ENCODE measurements around the gene MRPL33.

The MRPL33 gene

DNA sequence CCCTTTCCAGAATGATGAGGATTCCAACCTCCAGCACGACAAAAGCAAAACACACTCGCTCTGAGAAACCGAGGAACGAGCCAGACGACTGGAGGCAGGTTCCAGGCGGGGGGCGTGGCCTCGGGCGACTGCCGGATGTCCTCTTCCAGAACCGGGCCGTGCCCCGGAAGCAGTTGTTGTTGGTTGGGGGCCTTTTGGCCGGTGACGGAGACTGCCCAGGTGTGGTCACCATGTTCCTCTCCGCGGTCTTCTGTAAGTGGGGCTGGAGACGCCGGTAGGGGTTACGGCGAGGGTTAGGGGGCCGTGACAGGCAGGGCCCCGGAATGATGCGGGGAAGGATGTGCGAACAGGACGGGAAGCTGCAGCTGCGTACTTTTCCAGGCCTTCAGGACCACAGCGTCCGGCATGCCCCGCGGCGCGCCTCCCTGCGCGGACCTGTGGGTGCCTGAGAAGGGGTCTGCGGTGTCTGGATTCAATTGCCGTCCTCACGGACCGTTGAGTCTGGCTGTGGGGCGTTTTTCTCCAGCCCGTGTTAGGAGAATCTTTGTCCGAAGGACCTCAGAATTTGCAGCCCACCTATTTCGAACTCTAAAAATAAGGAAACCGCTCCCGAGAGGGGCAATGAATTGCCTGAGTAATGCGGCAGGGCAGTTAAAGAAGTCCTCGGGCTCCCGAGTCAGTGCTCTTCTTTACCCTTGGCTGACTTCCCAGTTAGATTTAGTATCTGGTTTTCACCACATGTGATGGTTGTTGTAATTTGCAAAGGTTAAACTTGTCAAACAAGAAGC, at the start of gene MRPL33:
Gene MRPL33 (plus strand): TSS at position 172 of the 788 bp plus-strand sequence. CDS start 59 bp downstream, at position 231.
- in situ Hi-C loops (cut with MboI; ENCODE audit: low sequenced_read_pairs), result no loop called here

DNA sequence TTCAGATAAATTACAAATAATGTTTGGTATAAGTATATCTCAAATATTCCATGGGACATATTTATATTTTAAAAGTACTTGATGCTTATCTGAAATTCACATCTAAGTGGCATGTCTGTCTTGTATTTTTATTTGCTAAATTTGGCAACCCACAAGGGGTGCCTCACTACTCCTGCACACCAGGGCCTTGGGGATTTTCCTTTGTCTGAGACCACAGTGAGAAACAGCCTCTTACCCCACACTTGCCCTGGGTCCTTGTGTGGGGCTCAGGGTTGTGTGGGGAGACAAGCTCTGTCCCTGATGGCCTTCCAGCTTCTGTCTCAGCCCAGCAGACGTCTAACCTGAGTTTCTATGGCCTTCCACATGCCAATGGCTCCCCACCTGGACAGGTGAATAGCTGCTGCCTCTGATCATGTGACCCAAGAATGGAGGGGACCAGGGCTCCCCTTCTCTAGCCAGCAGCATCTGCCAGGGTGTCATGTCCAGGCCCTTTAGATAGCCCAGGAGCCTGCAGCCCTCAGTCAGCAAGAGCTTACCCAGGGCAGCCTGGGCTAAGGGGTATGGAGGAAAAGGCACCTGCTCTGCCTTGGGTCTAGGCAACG, 49.5 kb upstream of the MRPL33 start:
- in situ Hi-C loops (cut with MboI; ENCODE audit: low sequenced_read_pairs), result no loop called here

DNA sequence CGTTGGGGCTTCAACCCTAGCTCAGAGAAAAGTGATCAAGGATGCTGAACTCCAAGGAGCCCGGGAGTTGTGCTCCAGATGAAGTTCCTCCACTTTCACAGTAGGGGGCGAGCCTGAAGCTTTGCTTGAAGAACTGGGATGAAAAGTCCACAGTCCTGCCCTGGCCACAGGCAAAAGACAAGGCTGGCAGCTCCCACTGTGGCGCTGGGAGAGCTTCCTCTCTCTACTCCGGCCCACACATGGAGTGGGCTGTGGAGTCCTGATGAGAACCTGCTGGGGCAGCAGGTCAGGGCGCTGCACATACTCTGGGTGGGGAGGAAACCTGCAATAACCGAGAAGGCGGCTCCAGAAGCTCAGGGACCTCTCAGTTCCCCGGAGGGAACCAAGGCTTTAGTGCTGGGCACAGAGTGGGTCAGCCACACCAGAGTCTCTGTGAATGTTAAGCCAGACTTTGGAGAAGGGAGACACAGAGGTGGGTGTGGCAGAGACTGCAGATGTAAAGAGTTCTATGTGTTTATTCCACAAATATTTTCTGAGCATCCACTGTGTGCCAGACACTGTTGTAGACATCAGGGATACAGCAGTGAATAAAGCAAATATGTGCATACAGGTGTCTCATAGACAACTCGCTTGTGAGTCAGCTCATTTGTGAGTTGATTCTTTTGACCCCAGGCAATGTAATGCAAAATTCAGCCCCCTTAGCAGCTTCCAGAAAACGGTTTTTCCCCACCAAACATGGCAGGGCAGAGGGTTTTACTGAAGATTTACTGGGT, 48.0 kb upstream of the MRPL33 start:
- in situ Hi-C loops (cut with MboI; ENCODE audit: low sequenced_read_pairs), result no loop called here

DNA sequence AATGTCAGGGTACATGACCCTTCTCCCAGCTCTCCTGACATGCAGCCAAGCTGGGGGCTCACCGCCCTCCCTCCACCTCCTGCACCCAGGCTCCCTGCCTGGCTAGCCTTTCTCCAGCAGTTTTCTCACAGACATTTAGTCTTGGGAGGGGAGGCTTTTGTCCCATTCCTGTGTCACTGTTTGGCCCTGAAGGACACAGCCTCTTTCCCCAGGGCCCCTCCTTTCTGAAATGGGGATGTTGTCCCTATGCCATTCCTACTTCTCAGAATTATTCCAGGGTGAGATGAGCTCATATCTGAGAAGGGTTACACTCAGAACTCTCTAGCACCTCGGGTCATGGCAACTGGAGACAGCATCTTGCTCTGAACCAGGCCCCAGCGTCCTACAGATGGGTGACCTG, 47.3 kb upstream of the MRPL33 start:
- in situ Hi-C loops (cut with MboI; ENCODE audit: low sequenced_read_pairs), result no loop called here

DNA sequence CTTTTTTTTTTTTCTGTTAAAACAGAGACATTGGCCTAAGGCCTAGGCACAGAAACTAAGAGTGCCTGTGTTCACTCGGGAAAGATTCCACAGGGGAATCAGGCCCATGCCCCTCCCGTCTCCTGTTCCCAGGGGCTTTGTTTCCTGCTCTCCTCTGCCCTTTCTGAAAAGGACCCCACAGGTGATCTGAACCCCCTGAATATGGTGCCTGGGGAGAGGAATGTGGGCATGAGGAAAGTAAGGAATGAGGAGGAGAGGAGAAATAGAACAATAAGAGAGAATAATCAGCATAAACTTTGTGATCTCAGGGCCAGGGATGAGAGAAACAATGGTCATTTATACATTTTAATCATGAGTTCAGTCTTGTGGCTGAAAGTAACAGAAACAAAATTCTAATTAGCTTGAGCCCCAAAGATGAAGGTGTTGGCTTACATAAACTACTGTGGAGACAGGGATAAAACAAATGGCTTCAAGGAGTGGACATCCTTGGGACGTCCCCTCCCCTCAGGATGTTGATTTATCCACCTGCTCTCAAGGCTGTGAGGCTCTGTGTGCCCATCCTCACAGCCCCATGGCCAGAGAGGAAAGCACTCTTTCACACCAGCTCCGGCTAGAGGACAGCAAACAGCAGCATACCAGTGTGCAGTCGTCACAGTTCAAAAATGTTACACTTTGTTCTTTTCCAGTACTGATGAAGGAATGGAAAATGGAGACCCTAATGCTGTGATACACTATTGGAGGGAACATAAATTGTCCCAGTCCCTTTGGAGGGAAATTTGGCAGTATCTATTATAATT, 46.4 kb upstream of the MRPL33 start:
- in situ Hi-C loops (cut with MboI; ENCODE audit: low sequenced_read_pairs), result no loop called here

DNA sequence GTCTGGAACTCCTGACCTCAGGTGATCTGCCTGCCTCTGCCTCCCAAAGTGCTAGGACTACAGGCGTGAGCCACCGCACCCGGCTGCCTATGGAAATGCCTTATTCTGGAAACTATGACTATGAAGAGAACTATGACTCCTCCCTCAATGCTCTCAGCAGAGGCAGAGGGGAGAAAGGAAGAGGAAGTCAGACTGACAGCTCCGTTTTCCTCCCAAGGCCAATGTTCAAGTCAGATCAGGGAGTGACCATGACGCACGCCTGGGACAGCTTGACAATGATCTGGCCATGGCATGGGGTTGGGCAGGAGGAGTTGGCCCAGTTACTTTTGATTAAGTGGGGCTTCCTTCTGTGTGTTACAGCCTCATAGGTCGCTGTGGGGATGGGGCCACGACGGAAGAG, 44.3 kb upstream of the MRPL33 start:
- in situ Hi-C loops (cut with MboI; ENCODE audit: low sequenced_read_pairs), result no loop called here

DNA sequence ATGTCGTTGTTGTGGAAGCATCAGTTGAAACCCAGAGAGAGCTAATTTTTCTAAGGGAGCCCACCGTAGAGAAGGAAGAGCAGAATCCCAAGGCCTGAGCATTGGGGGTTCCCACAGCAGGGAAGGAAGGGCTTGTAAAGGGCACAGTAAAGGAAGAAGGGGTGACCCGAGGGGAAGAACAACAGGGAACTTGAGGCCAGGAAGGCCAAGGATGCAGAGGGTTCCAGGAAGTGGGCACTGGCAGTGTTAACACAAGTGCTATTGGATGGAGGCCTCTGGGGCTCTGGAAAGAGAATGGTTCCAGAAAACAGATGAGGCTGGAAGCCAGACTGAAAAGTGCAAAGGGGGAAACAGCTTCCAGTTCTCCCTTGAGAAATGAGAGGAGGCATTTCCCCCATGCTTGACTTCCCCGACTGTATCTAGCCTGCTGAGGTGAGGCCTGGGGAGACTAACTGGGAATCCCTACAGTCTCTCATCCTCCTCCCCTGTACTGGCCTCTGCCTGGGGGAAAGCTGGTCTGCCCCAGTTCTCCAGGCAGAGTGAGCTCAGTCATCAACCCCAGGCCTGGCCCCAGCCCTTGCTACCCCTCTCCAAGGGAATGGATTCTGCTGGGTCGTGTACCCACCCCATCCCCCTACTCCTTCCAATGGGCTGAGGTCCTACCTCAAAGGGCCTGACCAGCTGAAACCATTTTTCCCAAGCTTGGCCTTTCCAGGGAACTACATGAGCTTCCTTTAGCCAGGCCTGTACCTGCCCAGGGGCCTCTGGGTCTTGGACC, 43.2 kb upstream of the MRPL33 start:
- in situ Hi-C loops (cut with MboI; ENCODE audit: low sequenced_read_pairs), result no loop called here

DNA sequence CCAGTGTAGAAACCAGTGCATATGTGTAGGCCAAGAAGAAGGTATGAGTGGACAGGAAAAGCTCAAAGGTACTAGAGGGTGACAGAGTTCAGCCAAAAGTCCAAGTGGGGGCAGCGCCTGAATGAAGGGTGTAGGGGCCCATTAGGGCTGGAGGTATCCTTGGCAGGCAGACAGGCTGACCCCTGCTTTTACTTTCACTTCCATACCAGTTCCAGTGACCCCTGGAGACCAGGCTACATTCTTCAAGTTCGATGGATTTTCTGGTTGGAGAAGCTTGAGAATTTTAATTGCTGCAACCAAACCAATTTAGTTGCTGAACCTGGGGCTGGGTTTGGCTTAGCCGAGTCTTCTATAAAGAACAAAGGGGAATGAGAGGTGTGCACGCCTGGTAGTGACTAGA, 42.3 kb upstream of the MRPL33 start:
- in situ Hi-C loops (cut with MboI; ENCODE audit: low sequenced_read_pairs), result no loop called here

DNA sequence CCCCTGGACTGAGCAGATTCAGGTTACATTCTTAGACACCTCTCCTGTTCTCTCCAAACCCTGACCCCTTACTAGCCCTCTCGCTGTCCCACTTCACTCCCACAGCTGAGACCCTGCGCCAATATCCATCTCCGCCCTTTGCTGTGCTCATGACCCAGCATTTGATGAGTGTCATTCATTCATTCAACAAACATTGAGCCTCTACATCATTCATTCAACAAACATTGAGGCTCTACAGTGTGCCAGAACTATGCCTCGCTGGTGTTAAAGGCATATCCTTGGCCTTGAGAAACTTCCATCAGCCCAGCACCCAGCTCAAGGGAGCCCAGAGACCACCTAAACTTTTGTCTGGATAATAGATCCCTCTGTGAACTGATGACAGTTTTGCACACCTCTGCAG, 41.9 kb upstream of the MRPL33 start:
- in situ Hi-C loops (cut with MboI; ENCODE audit: low sequenced_read_pairs), result no loop called here

DNA sequence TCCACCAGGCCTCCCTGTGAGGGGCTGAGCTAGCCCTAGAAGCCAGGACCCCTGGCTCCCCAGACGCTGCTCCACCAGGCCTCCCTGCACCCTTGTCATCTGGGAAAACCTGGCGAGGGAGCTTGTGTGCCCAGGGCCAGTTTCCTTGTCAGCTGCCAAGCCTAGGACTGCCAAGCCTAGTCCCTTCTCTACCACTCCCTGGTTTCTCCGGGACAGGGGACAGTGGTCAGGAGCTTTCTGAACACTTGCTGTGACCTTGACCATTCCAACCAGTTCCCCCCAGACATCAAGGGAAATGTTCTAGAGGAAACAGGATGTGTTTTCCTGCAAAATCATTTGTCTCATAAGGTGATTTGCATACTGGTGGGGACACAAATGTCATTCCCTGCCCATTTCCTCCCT, 41.3 kb upstream of the MRPL33 start:
- in situ Hi-C loops (cut with MboI; ENCODE audit: low sequenced_read_pairs), result no loop called here

DNA sequence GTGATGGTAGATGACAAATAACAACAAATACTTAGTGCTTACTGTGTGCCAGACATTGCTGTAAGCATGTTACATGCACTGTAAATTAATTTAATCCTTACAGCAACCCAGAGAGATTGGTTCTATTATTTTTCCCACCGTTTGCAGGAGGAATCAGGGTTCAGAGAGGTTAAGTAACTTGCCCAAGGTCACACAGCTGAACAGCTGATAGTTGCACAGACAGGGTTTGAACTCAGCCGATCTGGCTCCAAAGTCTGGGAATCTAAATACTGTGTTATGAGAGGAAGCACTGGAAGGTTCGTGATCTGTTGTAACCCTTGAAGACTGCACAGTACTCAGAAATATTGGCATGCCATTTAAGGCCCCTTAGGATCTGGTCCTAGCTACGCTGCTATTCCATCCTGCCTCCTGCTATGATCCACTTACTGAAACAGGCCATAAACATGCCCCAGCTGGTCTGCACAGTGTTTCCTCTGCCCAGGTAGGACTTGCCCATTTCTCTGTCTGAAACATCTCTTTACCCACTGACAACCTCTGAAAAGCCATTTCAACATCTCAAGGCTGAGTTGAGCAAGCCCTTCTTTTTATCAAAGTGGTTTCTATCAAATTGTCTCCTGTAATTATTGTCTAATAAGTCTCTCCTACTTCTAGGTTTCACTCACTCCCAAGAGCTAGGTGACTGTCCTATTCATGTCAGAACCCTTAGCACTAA, 40.4 kb upstream of the MRPL33 start:
- in situ Hi-C loops (cut with MboI; ENCODE audit: low sequenced_read_pairs), result no loop called here

DNA sequence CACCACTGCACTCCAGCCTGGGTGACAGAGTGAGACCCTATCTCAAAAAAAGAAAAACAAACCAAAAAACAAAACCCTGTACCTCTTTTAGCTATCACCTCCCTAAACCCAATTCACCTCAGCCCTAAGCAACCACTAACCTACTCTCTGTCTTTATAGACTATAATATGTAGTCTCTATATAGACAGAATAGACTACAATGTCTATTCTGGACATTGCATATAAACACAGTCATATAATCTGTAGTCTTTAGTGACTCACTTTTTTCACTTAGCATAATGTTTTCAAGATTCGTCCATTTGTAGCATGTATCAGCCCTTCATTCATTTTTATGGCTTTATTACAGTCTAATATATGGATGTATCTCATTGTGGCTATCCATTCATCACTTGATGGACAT, 37.2 kb upstream of the MRPL33 start:
- in situ Hi-C loops (cut with MboI; ENCODE audit: low sequenced_read_pairs), result no loop called here

DNA sequence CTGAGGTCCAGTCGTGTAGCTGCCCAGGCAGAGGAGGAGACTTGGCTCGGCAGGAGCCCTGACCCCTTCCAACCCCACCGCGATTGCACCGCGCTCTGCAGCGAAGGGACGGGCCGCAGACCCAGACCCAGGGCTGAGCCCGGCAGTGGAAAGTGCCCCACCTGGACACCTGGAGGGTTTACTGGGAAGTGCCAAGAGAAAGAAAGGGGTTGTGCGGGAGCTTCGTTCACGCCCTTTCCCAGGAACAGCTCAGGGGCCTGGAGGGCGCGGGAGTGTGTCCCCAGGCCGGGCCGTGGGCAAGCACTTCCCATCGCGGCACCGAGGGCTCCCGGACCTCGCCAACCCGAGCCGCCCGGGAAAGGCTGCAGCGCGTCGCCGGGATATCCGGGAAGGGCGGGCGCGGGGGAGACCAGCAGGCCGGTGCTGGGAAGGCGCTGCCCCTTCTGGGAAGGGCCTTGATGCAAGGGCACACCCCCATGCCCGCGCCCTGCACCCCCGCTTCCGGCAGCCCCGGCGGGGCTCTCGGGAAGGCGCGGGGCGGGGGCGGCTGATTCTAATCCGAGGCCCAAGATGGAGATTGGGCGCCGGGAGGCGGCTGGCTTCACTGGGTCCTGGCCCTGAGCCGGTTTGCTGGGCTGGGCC, 36.1 kb upstream of the MRPL33 start:
- in situ Hi-C loops (cut with MboI; ENCODE audit: low sequenced_read_pairs), result no loop called here

DNA sequence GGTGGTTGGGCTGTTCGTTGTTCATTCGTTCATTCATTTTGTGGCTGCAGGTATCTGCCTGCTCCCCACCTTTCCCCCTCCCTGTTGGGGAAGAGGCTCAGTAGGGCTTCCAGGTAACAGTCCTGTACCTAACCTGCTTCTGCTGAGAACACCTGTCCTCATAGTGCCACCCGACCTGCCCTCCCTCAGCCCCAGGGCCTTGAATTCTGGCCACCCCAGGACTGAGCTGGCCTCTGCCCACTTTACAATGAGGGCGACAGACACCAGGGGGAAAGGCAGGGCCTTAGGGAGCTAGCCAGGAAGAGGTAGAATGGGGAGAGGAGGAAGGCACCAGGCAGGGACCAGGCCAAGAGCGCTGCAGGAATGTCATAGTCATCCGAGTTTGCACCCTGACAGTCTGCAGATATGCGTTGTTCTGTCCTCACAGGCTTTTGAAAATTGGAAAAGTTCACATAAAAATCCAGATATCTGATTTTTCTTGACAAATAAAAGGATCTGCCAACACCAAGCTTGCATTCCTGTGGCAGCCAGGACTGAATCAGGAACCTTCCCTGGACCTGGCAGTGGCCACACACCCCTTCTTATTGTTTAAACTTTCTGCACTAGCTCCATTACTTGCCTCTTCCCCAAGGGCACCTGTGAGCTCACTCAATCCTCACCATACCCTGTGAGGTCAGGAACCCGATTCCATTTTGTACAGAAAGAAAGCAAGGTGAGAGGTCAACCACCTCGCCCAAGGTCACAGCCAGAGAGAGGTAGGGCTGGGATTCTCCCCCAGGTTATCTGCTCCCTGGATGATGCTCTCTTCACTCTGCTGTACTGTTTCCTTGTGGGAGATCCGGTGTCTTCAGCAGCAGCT, 35.3 kb upstream of the MRPL33 start:
- in situ Hi-C loops (cut with MboI; ENCODE audit: low sequenced_read_pairs), result no loop called here

DNA sequence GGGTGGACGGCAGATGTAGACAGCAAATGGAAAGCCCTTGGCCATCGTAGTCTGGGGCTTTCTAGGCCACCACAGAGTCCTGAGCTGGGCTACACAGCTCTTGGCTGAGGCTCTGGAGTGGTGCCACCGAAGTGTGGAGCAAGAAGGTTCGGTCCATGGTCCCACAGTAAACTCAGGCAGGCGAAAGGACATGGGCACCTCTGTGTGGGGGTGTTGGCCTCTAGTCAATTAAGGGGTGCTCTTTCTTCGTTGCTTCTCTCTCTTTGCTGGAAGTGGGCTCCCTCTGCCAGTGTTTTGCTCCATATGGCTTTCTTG, 34.7 kb upstream of the MRPL33 start:
- in situ Hi-C loops (cut with MboI; ENCODE audit: low sequenced_read_pairs), result no loop called here

DNA sequence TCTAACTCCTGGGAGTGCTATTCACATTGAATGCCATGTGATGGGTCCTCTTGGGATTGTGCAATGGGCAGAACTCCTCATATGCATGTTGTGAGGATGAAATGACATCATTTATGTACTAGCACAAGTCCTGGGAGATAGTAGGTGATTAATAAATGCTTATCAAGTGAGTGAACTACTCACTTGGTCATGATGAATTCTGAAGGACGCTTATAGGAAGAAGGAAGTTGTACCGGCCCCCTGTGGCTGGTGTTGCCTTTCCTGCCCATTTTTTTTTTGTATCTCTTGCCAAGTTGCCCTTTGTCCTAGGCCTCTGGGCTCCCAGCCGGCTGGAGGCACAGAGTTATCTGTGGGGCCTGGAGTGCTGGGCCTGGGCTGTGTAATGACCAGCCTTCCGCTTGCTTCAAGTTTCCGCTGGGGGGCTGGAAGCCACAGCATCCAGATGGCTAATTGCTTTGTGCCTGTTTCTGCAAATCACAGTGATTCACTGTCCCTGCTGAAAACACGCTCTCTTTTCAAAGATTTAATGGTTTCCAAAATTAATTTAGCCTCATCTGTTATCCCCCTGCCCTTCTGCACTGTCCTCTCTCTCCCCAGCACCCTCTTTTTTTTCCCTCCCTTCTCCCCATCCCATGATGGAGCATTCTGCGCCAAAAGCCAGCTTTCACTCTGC, 33.7 kb upstream of the MRPL33 start:
- in situ Hi-C loops (cut with MboI; ENCODE audit: low sequenced_read_pairs), result no loop called here

DNA sequence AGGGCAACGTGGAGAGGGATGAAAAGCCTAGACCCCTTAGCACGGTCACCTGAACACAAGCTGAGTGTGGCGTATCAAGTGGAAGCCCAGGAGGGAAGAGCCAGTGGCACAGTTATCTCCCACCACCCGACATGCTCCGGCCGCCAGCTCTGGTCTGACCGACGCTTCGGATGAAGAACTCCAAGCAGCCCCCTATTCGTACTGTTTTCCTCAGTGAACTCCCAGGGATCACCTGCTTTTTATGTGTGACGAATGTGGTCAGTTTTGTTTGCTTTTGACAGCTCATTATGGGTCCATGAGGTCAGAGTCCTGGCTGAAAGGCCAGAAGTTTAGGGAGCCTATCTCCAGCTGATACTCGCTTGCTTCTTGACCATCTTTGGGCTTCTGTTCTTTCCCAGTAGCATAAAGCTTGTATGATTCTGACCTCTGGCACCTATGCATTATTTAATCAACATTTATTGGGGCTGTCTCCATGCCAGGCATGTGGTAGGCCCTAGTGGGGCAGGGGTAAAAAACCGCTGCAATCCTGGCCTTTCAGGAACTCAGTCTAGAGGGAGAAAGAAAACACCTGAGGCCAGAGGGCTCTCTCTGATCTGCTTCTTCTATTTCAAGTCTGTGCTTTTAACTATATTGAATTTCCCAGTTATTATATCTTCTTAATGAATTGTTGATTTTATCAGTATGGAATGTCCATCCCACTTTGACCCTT, 33.0 kb upstream of the MRPL33 start:
- in situ Hi-C loops (cut with MboI; ENCODE audit: low sequenced_read_pairs), result no loop called here

DNA sequence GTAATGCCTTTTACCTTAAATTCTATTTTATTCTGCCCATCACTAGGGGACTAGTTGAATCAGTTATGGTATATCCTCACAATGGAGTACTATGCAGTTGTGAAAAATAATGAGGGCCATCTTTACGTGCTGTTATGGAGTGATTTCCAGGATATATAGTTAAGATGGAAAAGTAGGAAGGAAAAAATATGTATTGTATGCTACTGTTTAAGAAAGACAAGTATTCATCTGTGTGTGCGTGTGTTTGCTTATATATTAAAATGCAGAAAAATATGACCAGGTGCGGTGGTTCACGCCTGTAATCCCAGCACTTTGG, 32.5 kb upstream of the MRPL33 start:
- in situ Hi-C loops (cut with MboI; ENCODE audit: low sequenced_read_pairs), result no loop called here
